Measurements from ENCODE around the gene WWOX.

The WWOX gene

GRCh38 chr16:78281115-78281514 lies 181.7 kb downstream of the WWOX start:
- H3K4me3 ChIP-seq (ENCODE audit: low read depth, low read length) = no peak overlapping the region
- TF ChIP-seq POLR2A (IDR thresholded peaks at IDR 0.05; ENCODE audit: extremely low read depth, insufficient read length) (no peak), MAX (IDR thresholded peaks at IDR 0.05; ENCODE audit: low read depth, low read length) (no peak), CTCF (IDR thresholded peaks at IDR 0.05; ENCODE audit: low read depth, low read length) (no peak), MYC (IDR thresholded peaks at IDR 0.05; ENCODE audit: low read depth, low read length) (no peak)
- no peak for DNase-seq (ENCODE audit: low read depth)

- no peak for DNase-seq (ENCODE audit: low read depth)
- H3K4me3 ChIP-seq (ENCODE audit: low read depth, low read length) = no peak overlapping the region
- no peak for TF ChIP-seq MAX (IDR thresholded peaks at IDR 0.05; ENCODE audit: low read depth, low read length)
- no peak for TF ChIP-seq CTCF (IDR thresholded peaks at IDR 0.05; ENCODE audit: low read depth, low read length)
- TF ChIP-seq POLR2A (IDR thresholded peaks at IDR 0.05; ENCODE audit: extremely low read depth, insufficient read length) = no peak
- no peak for TF ChIP-seq MYC (IDR thresholded peaks at IDR 0.05; ENCODE audit: low read depth, low read length)
Observed at GRCh38 chr16:78283548-78284251, 184.2 kb downstream of the WWOX start.

GRCh38 chr16:78284326-78284725 lies 184.9 kb downstream of the WWOX start:
- H3K4me3 ChIP-seq (ENCODE audit: low read depth, low read length) = no peak overlapping the region
- TF ChIP-seq MYC (IDR thresholded peaks at IDR 0.05; ENCODE audit: low read depth, low read length) (no peak), MAX (IDR thresholded peaks at IDR 0.05; ENCODE audit: low read depth, low read length) (no peak), POLR2A (IDR thresholded peaks at IDR 0.05; ENCODE audit: extremely low read depth, insufficient read length) (no peak), CTCF (IDR thresholded peaks at IDR 0.05; ENCODE audit: low read depth, low read length) (no peak)
- DNase-seq (ENCODE audit: low read depth) = no peak

GRCh38 chr16:78284957-78285434 lies 185.5 kb downstream of the WWOX start:
- no peak for TF ChIP-seq POLR2A (IDR thresholded peaks at IDR 0.05; ENCODE audit: extremely low read depth, insufficient read length)
- TF ChIP-seq MYC (IDR thresholded peaks at IDR 0.05; ENCODE audit: low read depth, low read length) = no peak
- no peak for TF ChIP-seq MAX (IDR thresholded peaks at IDR 0.05; ENCODE audit: low read depth, low read length)
- no peak for TF ChIP-seq CTCF (IDR thresholded peaks at IDR 0.05; ENCODE audit: low read depth, low read length)
- H3K4me3 ChIP-seq (ENCODE audit: low read depth, low read length) = no peak overlapping the region
- DNase-seq (ENCODE audit: low read depth) = no peak

- DNase-seq (ENCODE audit: low read depth) = no peak
- no peak for TF ChIP-seq MYC (IDR thresholded peaks at IDR 0.05; ENCODE audit: low read depth, low read length)
- TF ChIP-seq CTCF (IDR thresholded peaks at IDR 0.05; ENCODE audit: low read depth, low read length) = no peak
- no peak for TF ChIP-seq POLR2A (IDR thresholded peaks at IDR 0.05; ENCODE audit: extremely low read depth, insufficient read length)
- TF ChIP-seq MAX (IDR thresholded peaks at IDR 0.05; ENCODE audit: low read depth, low read length) = no peak
- no peak overlapping the region for H3K4me3 ChIP-seq (ENCODE audit: low read depth, low read length)
Observed at GRCh38 chr16:78285437-78285922, 186.0 kb downstream of the WWOX start.

Data from NB4 (cell line).